ENCODE data around the gene PMPCA.

Gene PMPCA

DNA sequence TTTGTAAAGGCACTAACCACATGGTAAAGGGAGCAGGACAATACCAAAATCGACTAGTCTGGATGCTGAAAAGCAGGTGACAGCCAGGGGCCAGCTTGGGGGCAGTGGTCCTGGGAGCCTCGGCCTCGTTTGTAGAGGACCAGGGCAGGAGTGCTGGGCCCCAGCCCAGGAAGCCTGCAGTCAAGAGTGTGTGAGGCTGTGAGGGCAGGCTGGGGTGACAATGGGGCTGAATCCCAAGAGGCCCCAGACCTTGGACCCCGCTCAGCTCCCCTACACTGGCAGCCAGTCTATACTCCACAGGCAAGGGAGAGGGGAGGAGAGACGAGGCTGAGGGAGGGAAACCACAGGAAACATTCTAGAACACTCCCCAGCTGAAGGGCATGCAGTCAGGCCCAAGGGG lies 31.8 kb downstream of the PMPCA start:
- DNase-seq (ENCODE audit: low read depth) = no peak
- H3K4me3 ChIP-seq (ENCODE audit: low read depth, low read length) = no peak overlapping the region
- TF ChIP-seq, protein P1, sequence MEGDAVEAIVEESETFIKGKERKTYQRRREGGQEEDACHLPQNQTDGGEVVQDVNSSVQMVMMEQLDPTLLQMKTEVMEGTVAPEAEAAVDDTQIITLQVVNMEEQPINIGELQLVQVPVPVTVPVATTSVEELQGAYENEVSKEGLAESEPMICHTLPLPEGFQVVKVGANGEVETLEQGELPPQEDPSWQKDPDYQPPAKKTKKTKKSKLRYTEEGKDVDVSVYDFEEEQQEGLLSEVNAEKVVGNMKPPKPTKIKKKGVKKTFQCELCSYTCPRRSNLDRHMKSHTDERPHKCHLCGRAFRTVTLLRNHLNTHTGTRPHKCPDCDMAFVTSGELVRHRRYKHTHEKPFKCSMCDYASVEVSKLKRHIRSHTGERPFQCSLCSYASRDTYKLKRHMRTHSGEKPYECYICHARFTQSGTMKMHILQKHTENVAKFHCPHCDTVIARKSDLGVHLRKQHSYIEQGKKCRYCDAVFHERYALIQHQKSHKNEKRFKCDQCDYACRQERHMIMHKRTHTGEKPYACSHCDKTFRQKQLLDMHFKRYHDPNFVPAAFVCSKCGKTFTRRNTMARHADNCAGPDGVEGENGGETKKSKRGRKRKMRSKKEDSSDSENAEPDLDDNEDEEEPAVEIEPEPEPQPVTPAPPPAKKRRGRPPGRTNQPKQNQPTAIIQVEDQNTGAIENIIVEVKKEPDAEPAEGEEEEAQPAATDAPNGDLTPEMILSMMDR (IDR thresholded peaks at IDR 0.05; ENCODE audit: low read depth, low read length, missing control alignments) = no peak

DNA sequence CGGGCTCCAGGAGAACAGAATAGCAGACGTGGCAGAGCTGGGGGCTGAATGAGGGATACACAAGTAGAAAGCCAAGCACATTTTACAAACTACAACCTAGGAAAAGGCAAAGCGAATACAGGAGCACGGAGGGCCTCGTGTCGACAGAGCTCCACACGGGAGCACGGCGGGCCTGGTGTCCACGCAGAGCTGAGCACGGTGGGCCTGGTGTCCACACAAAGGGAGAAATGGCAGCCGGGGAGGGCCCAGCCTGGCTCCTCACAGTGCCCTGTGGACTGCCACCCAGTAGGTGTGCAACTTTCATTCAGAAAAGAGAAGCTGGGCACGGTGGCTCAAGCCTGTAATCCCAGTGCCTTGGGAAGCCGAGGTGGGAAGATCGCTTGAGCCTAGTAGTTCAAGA lies 32.6 kb downstream of the PMPCA start:
- no peak for DNase-seq (ENCODE audit: low read depth)
- TF ChIP-seq, protein P1 (IDR thresholded peaks at IDR 0.05; ENCODE audit: low read depth, low read length, missing control alignments) = no peak
- no peak overlapping the region for H3K4me3 ChIP-seq (ENCODE audit: low read depth, low read length)

DNA sequence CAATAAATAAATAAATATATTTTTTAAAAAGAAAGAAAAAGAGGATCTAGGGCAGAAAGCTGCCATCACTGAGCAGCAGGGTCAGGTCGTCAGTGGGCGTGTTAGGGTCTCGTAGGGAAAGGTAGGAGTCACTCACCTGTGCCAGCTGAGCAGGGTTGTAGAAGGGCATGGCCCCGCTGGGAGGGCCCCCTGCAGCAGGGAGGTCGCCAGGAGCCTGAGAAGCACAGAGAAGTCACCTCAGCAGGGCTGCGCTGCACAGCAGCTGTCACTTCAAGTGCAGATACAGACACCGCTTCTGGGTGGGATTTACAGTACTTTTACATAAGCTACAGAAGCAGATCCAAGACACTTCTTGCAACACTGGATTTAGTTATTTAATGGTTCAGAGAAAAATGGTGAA lies 33.2 kb downstream of the PMPCA start:
- H3K4me3 ChIP-seq (ENCODE audit: low read depth, low read length) = no peak overlapping the region
- no peak for DNase-seq (ENCODE audit: low read depth)
- TF ChIP-seq, protein P1 (IDR thresholded peaks at IDR 0.05; ENCODE audit: low read depth, low read length, missing control alignments) = no peak

DNA sequence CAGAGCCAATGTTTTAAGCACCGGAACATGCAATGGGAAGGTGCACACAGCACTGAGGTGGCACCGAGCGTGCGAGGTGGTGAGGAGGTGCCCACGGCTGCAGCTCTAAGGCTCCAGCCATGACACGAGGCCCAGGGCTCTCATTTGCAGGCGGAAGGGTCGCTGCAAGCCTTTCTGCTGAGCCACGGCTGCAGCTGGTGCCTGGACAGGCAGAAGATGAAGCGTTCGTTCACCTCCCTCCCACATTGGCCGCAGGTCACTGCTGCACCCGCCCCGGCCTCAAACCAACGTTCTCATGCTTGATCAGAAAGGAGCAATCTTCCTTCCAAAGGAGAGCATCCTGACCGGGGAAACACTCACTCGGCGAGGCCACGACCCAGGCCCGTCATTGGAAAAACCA lies 33.6 kb downstream of the PMPCA start:
- DNase-seq (ENCODE audit: low read depth) = no peak
- H3K4me3 ChIP-seq (ENCODE audit: low read depth, low read length) = no peak overlapping the region
- TF ChIP-seq, protein P1 (IDR thresholded peaks at IDR 0.05; ENCODE audit: low read depth, low read length, missing control alignments) = no peak

DNA sequence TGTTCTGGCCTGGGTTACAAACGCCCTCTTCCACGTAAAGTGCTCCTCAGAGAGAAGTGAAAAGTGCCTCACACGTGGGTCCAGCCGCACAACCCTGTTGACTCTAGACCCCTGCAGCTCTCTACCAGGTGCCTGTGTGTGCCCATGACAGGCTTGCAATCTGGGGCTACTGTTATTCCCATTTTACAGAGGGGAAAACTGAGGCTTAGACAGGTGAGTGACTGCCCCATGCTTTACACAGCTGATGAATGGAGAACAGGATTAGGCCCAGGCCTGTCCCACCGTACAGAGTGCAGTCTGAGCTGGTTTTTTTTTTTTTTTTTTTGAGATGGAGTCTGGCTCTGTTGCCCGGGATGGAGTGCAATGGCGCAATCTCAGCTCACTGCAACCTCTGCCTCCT lies 35.3 kb downstream of the PMPCA start:
- TF ChIP-seq, protein P1 (IDR thresholded peaks at IDR 0.05; ENCODE audit: low read depth, low read length, missing control alignments) = no peak
- no peak for DNase-seq (ENCODE audit: low read depth)

DNA sequence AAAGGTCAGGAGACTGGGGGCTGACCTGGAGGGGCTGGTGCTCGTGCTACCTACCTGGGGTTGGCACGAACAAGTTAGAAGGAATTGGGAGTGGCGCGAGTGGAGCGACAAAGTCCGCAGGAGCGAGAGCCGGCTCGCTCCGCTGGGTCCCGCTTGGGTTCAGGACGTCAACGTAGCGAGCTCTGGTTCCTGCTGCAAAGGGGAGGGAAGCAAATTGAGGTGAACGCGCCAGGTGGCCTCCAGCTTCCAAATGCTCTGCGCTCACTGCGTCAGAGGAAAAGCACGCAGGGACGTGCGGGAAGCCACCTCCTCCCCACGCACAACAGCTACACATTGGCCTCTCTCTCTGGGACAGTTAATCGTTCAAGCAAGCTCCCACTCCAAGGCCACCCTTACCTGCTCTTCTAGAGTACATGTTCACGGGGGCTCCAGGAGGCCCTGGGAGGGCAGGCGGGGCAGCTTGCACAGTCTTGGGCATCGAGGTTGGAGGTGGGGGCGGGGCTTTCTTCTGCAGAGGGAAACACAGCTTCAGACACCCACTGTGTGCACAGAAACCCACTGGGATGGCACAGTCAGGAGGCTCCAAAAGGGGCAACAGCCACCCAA lies 36.8 kb downstream of the PMPCA start:
- no peak overlapping the region for H3K4me3 ChIP-seq (ENCODE audit: low read depth, low read length)

More for the DNA sequence above, 35.3 kb downstream of the PMPCA start:
- H3K4me3 ChIP-seq (ENCODE audit: low read depth, low read length) = no peak overlapping the region

DNA sequence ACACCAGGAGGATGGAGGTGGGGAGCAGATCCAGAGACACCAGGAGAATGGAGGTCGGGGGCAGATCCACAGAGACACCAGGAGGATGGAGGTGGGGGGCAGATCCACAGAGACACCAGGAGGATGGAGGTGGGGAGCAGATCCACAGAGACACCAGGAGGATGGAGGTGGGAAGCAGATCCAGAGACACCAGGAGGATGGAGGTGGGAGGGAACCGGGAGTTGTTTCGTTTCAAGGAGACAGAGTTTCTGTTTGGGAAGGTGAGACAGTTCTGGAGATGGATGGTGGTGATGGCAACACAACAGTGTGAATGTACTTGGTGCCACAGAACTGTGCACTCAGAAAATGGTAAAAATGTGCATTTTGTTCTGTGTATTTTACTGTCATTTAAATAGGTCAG lies 38.2 kb downstream of the PMPCA start:
- TF ChIP-seq, protein P1 (IDR thresholded peaks at IDR 0.05; ENCODE audit: low read depth, low read length, missing control alignments) = no peak
- H3K4me3 ChIP-seq (ENCODE audit: low read depth, low read length) = no peak overlapping the region
- no peak for DNase-seq (ENCODE audit: low read depth)

More for the DNA sequence above, 36.8 kb downstream of the PMPCA start:
- TF ChIP-seq, protein P1 (IDR thresholded peaks at IDR 0.05; ENCODE audit: low read depth, low read length, missing control alignments) = no peak
- no peak for DNase-seq (ENCODE audit: low read depth)

Data from GM12864 (cell line).